ENCODE data around the gene FLG2. TPM values are rescaled to one million over a fixed set of nuclear protein-coding genes. Genes with fewer than 3 reads are reported as not detected.
"Not testable (repeated sequence)": the region's sequence is repeated elsewhere in the genome, so short reads cannot be mapped to it uniquely, and the experiment has no call there.

The FLG2 gene
- total RNA-seq, 1 donor from 2014 or later, result not detected

DNA sequence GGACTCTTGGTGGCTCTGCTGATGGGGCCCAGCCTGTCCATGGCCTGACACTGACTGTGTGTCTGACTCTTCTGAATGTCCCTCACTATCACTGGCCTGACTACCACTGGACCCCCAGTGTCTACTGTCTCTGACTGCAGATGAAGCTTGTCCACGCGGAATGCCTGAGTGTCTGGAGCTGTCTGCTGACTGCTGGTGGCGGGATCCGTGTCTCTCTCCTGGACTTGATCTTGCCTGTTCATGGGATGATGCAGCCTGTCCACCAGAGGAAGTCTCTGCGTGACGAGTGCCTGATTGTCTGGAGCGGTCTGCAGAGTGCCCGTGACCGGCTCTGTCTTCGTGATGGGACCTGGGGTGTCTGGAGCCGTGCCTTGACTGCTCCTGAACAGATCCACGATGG, 55.0 kb downstream of the FLG2 start:
- H3K9me3 ChIP-seq; intact Hi-C loops (cut with DNase I); H3K4me3 ChIP-seq; H3K27ac ChIP-seq; H3K4me1 ChIP-seq; H3K27me3 ChIP-seq; DNase-seq (ENCODE audit: extremely low spot score in 2 of 2); H3K36me3 ChIP-seq: not testable (repeated sequence)

GRCh38 chr1:152303139-152303872, 56.5 kb downstream of the FLG2 start:
- H3K4me1 ChIP-seq; DNase-seq (ENCODE audit: extremely low spot score in 2 of 2); H3K27ac ChIP-seq; H3K27me3 ChIP-seq; H3K36me3 ChIP-seq; H3K9me3 ChIP-seq; H3K4me3 ChIP-seq; intact Hi-C loops (cut with DNase I): not testable (repeated sequence)

Small RNA genes lying within 50 kb of the gene (small RNA-seq; reads per million reads assigned to genes)
- not detected for gene HMGN3P1

Other genes starting within 250 kb of the FLG2 start
- 0.25 TPM for gene TCHH, start 244.6 kb downstream of the FLG2 start, total RNA-seq
- 0.25 TPM for gene RPTN, start 200.8 kb downstream of the FLG2 start, total RNA-seq
- not detected for gene HRNR, start 135.8 kb downstream of the FLG2 start, total RNA-seq
- gene FLG, start 34.8 kb downstream of the FLG2 start, total RNA-seq, result 1.5 TPM
- 349 TPM for gene CRNN, start 54.3 kb upstream of the FLG2 start, total RNA-seq
- gene LCE5A, start 150.8 kb upstream of the FLG2 start, total RNA-seq, result not detected
- gene CRCT1, start 154.5 kb upstream of the FLG2 start, total RNA-seq, result 182 TPM
- gene LCE3E, start 206.8 kb upstream of the FLG2 start, total RNA-seq, result 2.2 TPM
- 57.5 TPM for gene LCE3D, start 220.5 kb upstream of the FLG2 start, total RNA-seq
- gene LCE3C, start 240.2 kb upstream of the FLG2 start, total RNA-seq, result not detected

All from vagina (tissue), 2 donors.